ENCODE results near the gene BOD1. TPM values are rescaled to one million over a fixed set of nuclear protein-coding genes. Genes with fewer than 3 reads are reported as not detected.

BOD1 gene
- total and polyA plus RNA-seq, 2 donors (not counting 1 experiment from before 2014, with no cell fraction given) = 60.7 to 86.9 TPM

GRCh38 chr5:173663352-173664153 lies 47.1 kb upstream of the BOD1 start:
- H4K20me1 ChIP-seq (ENCODE audit: control insufficient read depth, extremely low read depth, insufficient read depth, low read length) = no peaks in the 10 kb centered on the region
- H3K4me2 ChIP-seq (ENCODE audit: extremely low read depth, insufficient read depth, low read length) = no peak overlapping the region
- no peak for DNase-seq (ENCODE audit: low read depth in 2 of 2)
- H3K4me1 ChIP-seq (ENCODE audit: control insufficient read depth, extremely low read depth, insufficient read depth, low read length) = no peaks in the 10 kb centered on the region
- no peak overlapping the region for H2AFZ ChIP-seq (ENCODE audit: low read length)
- H3K27ac ChIP-seq (ENCODE audit: insufficient read depth, low read length) = no peak overlapping the region
- H3K79me2 ChIP-seq (ENCODE audit: control insufficient read depth, insufficient read depth, low read length) = no peaks in the 10 kb centered on the region
- no peaks in the 10 kb centered on the region for H3K27me3 ChIP-seq (ENCODE audit: control insufficient read depth, insufficient read depth, low read length)
- no peak overlapping the region for H3K4me3 ChIP-seq (replicated peaks in 1 of 4; ENCODE audit: control extremely low read depth in 1 of 4, insufficient read depth in 1 of 4, low read depth in 3 of 4, low read length in 4 of 4)
- no peak overlapping the region for H3K9ac ChIP-seq (ENCODE audit: insufficient read depth, low read length)
- no peaks in the 10 kb centered on the region for H3K9me3 ChIP-seq (ENCODE audit: control insufficient read depth, insufficient read depth, low read depth, low read length)
- H3K36me3 ChIP-seq (ENCODE audit: control insufficient read depth, insufficient read depth, low read length) = no peaks in the 10 kb centered on the region
- TF ChIP-seq CTCF (conservative IDR thresholded peaks at IDR 0.05 in 1 of 2, IDR thresholded peaks at IDR 0.05 in 1 of 2; ENCODE audit: low read depth in 1 of 2, low read length in 2 of 2) (no peak), EZH2 (IDR thresholded peaks at IDR 0.05; ENCODE audit: low read length, missing control alignments) (no peak)

DNA sequence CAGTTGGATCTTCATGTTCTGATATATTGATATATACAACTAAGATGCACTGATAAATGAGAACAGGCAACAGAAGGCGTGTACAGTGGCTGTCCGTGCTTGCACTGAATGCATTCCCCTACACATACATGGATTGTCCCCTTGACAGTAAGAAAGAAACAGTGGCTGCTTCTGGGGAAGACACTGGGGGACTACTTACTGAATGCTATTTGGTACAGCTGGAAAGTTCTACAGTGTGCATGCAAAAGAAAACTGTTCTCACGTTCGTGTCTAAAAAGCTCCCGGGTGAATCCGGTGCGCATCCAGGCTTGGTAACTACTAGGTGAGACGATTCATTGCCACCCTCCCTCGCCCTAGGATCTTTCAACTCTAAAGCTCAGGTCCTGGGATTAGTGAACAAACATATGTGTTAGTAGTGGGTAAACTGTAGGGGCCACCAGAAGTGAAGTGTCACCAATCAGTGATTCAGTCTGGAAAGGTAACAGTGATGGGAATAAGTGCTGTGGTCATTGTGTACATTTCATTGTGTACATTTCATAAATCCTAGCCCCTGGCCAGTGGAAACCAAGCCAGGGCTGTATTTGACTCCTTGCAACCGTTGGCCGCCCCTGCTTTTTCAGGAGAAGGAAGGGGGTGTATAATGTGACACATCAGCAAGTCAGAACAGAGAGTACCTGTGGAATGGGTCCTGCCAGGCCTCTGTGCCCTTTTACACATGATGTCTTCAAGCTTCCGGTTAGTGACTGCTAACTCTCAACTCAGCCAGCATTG lies 46.3 kb upstream of the BOD1 start:
- Histone ChIP-seq H3K4me2 (ENCODE audit: extremely low read depth, insufficient read depth, low read length) (no peak overlapping the region), H4K20me1 (ENCODE audit: control insufficient read depth, extremely low read depth, insufficient read depth, low read length) (no peaks in the 10 kb centered on the region), H3K79me2 (ENCODE audit: control insufficient read depth, insufficient read depth, low read length) (no peaks in the 10 kb centered on the region), H3K36me3 (ENCODE audit: control insufficient read depth, insufficient read depth, low read length) (no peaks in the 10 kb centered on the region), H3K4me1 (ENCODE audit: control insufficient read depth, extremely low read depth, insufficient read depth, low read length) (no peaks in the 10 kb centered on the region), H3K9me3 (ENCODE audit: control insufficient read depth, insufficient read depth, low read depth, low read length) (no peaks in the 10 kb centered on the region), H3K27me3 (ENCODE audit: control insufficient read depth, insufficient read depth, low read length) (no peaks in the 10 kb centered on the region), H3K9ac (ENCODE audit: insufficient read depth, low read length) (no peak overlapping the region), H3K27ac (ENCODE audit: insufficient read depth, low read length) (no peak overlapping the region), H3K4me3 (replicated peaks in 1 of 4; ENCODE audit: control extremely low read depth in 1 of 4, insufficient read depth in 1 of 4, low read depth in 3 of 4, low read length in 4 of 4) (no peak overlapping the region), H2AFZ (ENCODE audit: low read length) (no peak overlapping the region)
- TF ChIP-seq EZH2 (IDR thresholded peaks at IDR 0.05; ENCODE audit: low read length, missing control alignments) = no peak
- no peak for TF ChIP-seq CTCF (conservative IDR thresholded peaks at IDR 0.05 in 1 of 2, IDR thresholded peaks at IDR 0.05 in 1 of 2; ENCODE audit: low read depth in 1 of 2, low read length in 2 of 2)
- DNase-seq (ENCODE audit: low read depth in 2 of 2) = no peak

DNA sequence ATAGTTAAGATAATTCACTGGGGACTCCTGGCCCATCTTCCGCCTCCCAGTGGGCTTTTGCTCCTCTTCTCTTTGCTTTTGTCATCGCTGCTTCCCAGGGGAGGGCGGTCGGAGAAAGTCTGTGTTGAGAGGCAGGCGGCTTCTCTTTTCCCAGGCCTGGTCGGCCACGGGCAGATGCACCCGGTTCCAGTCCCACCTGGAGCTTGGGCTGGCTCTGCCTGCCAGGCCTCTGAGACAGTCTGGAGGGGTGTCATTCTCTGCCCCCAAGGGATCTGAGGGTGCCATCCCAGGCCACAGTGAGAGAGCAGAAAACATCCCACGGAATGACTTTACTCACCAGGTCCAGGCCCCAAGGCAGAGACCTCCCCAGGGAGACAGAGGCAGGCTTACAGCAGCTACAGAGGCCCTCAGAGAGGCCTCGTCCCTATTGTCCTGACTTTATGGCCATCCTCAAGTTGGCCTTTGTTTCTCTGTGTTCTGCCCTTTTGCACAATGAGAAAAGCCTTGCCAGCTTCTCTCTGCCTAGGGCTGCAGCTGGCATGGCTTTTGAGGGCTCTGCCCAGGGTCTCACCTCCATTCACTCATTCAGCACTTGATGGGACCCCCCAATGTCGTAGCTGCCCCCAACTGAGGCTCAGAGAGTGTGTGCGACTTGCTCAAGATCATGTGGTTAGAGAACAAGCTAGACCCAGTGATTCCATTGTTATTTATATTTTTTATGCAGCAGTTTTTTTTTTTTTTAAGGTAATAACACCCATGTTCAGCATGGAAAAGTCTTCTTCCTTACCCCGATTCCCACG lies 44.2 kb upstream of the BOD1 start:
- TF ChIP-seq CTCF (conservative IDR thresholded peaks at IDR 0.05 in 1 of 2, IDR thresholded peaks at IDR 0.05 in 1 of 2; ENCODE audit: low read depth in 1 of 2, low read length in 2 of 2) (no peak), EZH2 (IDR thresholded peaks at IDR 0.05; ENCODE audit: low read length, missing control alignments) (no peak)
- no peaks in the 10 kb centered on the region for H4K20me1 ChIP-seq (ENCODE audit: control insufficient read depth, extremely low read depth, insufficient read depth, low read length)
- H3K79me2 ChIP-seq (ENCODE audit: control insufficient read depth, insufficient read depth, low read length) = no peaks in the 10 kb centered on the region
- no peaks in the 10 kb centered on the region for H3K4me1 ChIP-seq (ENCODE audit: control insufficient read depth, extremely low read depth, insufficient read depth, low read length)
- no peak for DNase-seq (ENCODE audit: low read depth in 2 of 2)
- H3K9ac ChIP-seq (ENCODE audit: insufficient read depth, low read length) = no peak overlapping the region
- H3K9me3 ChIP-seq (ENCODE audit: control insufficient read depth, insufficient read depth, low read depth, low read length) = no peaks in the 10 kb centered on the region
- no peak overlapping the region for H3K4me2 ChIP-seq (ENCODE audit: extremely low read depth, insufficient read depth, low read length)
- H2AFZ ChIP-seq (ENCODE audit: low read length) = no peak overlapping the region
- H3K27me3 ChIP-seq (ENCODE audit: control insufficient read depth, insufficient read depth, low read length) = no peaks in the 10 kb centered on the region
- H3K27ac ChIP-seq (ENCODE audit: insufficient read depth, low read length) = no peak overlapping the region
- no peaks in the 10 kb centered on the region for H3K36me3 ChIP-seq (ENCODE audit: control insufficient read depth, insufficient read depth, low read length)
- no peak overlapping the region for H3K4me3 ChIP-seq (replicated peaks in 1 of 4; ENCODE audit: control extremely low read depth in 1 of 4, insufficient read depth in 1 of 4, low read depth in 3 of 4, low read length in 4 of 4)
